IMR-90 (cell line): ENCODE results near the gene PRPF6. TPM values are rescaled to one million over a fixed set of nuclear protein-coding genes. Genes with fewer than 3 reads are reported as not detected.

Source experiments
- ATAC-seq: fragments of 200-7000 bp; cut with Tn5 transposase; 2 replicates; pipeline ENCODE4 v1.9.1; 2020; ENCODE audit warnings: low read depth, mild to moderate bottlenecking, moderate library complexity
- BruUV-seq: library from RNA; stranded (reverse); fragments of 400-500 nt; replicated peaks from 2 replicates; lab custom pipeline; 2021; lab: Mats Ljungman, UMichigan
- CTCF ChIA-PET: fragments of 300-600 bp; formaldehyde crosslinking; extraction: SDS; loops from one replicate; lab custom pipeline; 2021; ENCODE audit warnings: antibody characterized with exemption; lab: Yijun Ruan, JAX
- POLR2A ChIA-PET: fragments of 300-600 bp; sonication (Branson Sonifier 250); formaldehyde crosslinking; loops from one replicate; lab custom pipeline; 2022; ENCODE audit warnings: antibody characterized with exemption; ENCODE audit not compliant: unreplicated experiment; lab: Charles Lee
- DNase-seq: peaks from one replicate; pipeline ENCODE4 v3.0.0; 2013
- H2AFZ ChIP-seq: replicated peaks from 2 replicates; pipeline ENCODE3; 2013; ENCODE audit warnings: low read length, mild to moderate bottlenecking; ENCODE audit not compliant: poor library complexity
- H2AK5ac ChIP-seq: 2 replicates; pipeline ENCODE4 v1.6.1; 2013; ENCODE audit warnings: low read depth, low read length, inconsistent platforms
- H2AK9ac ChIP-seq: replicated peaks from 2 replicates; pipeline ENCODE3; 2013; ENCODE audit warnings: mild to moderate bottlenecking, low read depth, low read length, moderate library complexity; ENCODE audit not compliant: poor library complexity
- H2BK120ac ChIP-seq: 2 replicates; pipeline ENCODE4 v1.6.1; 2013; ENCODE audit warnings: low read depth, low read length, inconsistent platforms
- H2BK15ac ChIP-seq: 3 replicates; pipeline ENCODE4 v1.6.1; 2013; ENCODE audit warnings: low read depth, low read length, inconsistent platforms
- H2BK20ac ChIP-seq: 2 replicates; pipeline ENCODE4 v1.6.1; 2013; ENCODE audit warnings: low read depth, mild to moderate bottlenecking, inconsistent platforms, low read length, moderate library complexity
- H2BK5ac ChIP-seq: 2 replicates; pipeline ENCODE4 v1.6.1; 2013; ENCODE audit warnings: mild to moderate bottlenecking, low read depth, low read length, inconsistent platforms; ENCODE audit not compliant: poor library complexity, severe bottlenecking
- H3K14ac ChIP-seq: replicated peaks from 2 replicates; pipeline ENCODE4 v1.6.1; 2013; ENCODE audit warnings: low read depth, low read length, inconsistent platforms
- H3K18ac ChIP-seq: 2 replicates; pipeline ENCODE4 v1.6.1; 2013; ENCODE audit warnings: low read depth, low read length, control low read depth
- H3K23ac ChIP-seq: 2 replicates; pipeline ENCODE4 v1.6.1; 2013; ENCODE audit warnings: low read depth, low read length, inconsistent platforms
- H3K27ac ChIP-seq: 2 replicates; pipeline ENCODE4 v1.5.1; 2013; ENCODE audit warnings: mild to moderate bottlenecking, control low read depth, low read length; ENCODE audit not compliant: insufficient read depth
- H3K27me3 ChIP-seq: 2 replicates; pipeline ENCODE4 v1.6.1; 2013; ENCODE audit warnings: low read length; ENCODE audit not compliant: control insufficient read depth, insufficient read depth
- H3K36me3 ChIP-seq: 2 replicates; pipeline ENCODE4 v1.6.1; 2013; ENCODE audit warnings: low read length, mixed read lengths; ENCODE audit not compliant: control insufficient read depth, insufficient read depth
- H3K4ac ChIP-seq: 2 replicates; pipeline ENCODE4 v1.6.1; 2013; ENCODE audit warnings: low read depth, low read length, inconsistent platforms
- H3K4me1 ChIP-seq: 2 replicates; pipeline ENCODE4 v1.6.1; 2013; ENCODE audit warnings: low read length, mixed read lengths; ENCODE audit not compliant: control insufficient read depth, insufficient read depth
- H3K4me2 ChIP-seq: 2 replicates; pipeline ENCODE4 v1.6.1; 2013; ENCODE audit warnings: low read depth, mild to moderate bottlenecking, control low read depth, low read length, moderate library complexity
- H3K4me3 ChIP-seq: 2 replicates; pipeline ENCODE4 v1.5.1; 2013; ENCODE audit warnings: low read depth, mild to moderate bottlenecking, control low read depth, low read length, moderate library complexity; ENCODE audit not compliant: insufficient read depth
- H3K56ac ChIP-seq: 2 replicates; pipeline ENCODE4 v1.6.1; 2013; ENCODE audit warnings: low read length, inconsistent platforms; ENCODE audit not compliant: insufficient read depth; ENCODE audit errors: extremely low read depth
- H3K79me1 ChIP-seq, 2 experiments: 2 replicates each; pipeline ENCODE4 v1.6.1; 2013; ENCODE audit warnings: low read length in 2 of 2, inconsistent platforms in 1 of 2, low read depth in 1 of 2
- H3K9ac ChIP-seq: 2 replicates; pipeline ENCODE4 v1.6.1; 2013; ENCODE audit warnings: low read depth, low read length, control low read depth
- H3K9me1 ChIP-seq: 2 replicates; pipeline ENCODE4 v1.6.1; 2013; ENCODE audit warnings: low read length, inconsistent platforms; ENCODE audit not compliant: insufficient read depth
- H3K9me3 ChIP-seq: 2 replicates; pipeline ENCODE4 v1.6.1; 2013; ENCODE audit warnings: low read length; ENCODE audit not compliant: control insufficient read depth, insufficient read depth
- H4K20me1 ChIP-seq: 2 replicates; pipeline ENCODE4 v1.6.1; 2013; ENCODE audit warnings: low read length, inconsistent platforms; ENCODE audit not compliant: insufficient read depth
- H4K5ac ChIP-seq: 2 replicates; pipeline ENCODE4 v1.6.1; 2013; ENCODE audit warnings: mild to moderate bottlenecking, low read depth, low read length, control low read depth
- H4K8ac ChIP-seq, 2 experiments: 2 replicates each; pipeline ENCODE4 v1.6.1; 2013; ENCODE audit warnings: low read depth in 2 of 2, low read length in 2 of 2, control low read depth in 1 of 2, inconsistent platforms in 1 of 2
- H4K91ac ChIP-seq: 2 replicates; pipeline ENCODE4 v1.6.1; 2013; ENCODE audit warnings: low read depth, low read length, inconsistent platforms; ENCODE audit not compliant: insufficient read depth
- CHD1 ChIP-seq: IDR thresholded peaks from 2 replicates; pipeline ENCODE4 v1.6.1; 2012; ENCODE audit warnings: low read depth, low read length, improper control_type of control experiment
- MAFK ChIP-seq: IDR thresholded peaks from 2 replicates; pipeline ENCODE4 v1.6.1; 2012; ENCODE audit warnings: low read depth, low read length, improper control_type of control experiment
- MXI1 ChIP-seq: IDR thresholded peaks from 2 replicates; pipeline ENCODE4 v1.6.1; 2012; ENCODE audit warnings: low read depth, mild to moderate bottlenecking, low read length, moderate library complexity, borderline replicate concordance
- NFE2L2 ChIP-seq: fragments of 150-350 bp; IDR thresholded peaks from 2 replicates; pipeline ENCODE4 v1.6.1; 2016; ENCODE audit warnings: low read depth, mild to moderate bottlenecking, low read length
- POLR2A ChIP-seq: IDR thresholded peaks from 2 replicates; pipeline ENCODE4 v1.6.1; 2012; ENCODE audit warnings: mild to moderate bottlenecking, low read depth, low read length
- RAD21 ChIP-seq: IDR thresholded peaks from 2 replicates; pipeline ENCODE4 v1.6.1; 2012; ENCODE audit warnings: low read length, improper control_type of control experiment
- WGBS, 2 experiments: methylation state at CpG; one replicate each; pipeline versions ENCODE4 v1.1.5 to v1.1.7; 2013; ENCODE audit warnings: missing lambda C conversion rate in 2 of 2; ENCODE audit not compliant: insufficient read length in 1 of 2; ENCODE audit errors: extremely low coverage in 2 of 2; 5-methylcytosine and 5-hydroxymethylcytosine counted together
- dilution Hi-C: fragments of 300-500 bp; cut with HindIII; formaldehyde crosslinking; loops from one replicate; pipeline ENCODE4 v1.14.3; 2018; ENCODE audit warnings: low sequenced_read_pairs; ENCODE audit not compliant: unreplicated experiment
- in situ Hi-C: fragments of 300-500 bp; cut with MboI; formaldehyde crosslinking; loops from 3 replicates; pipeline ENCODE4 v1.14.3; 2019; ENCODE audit warnings: low sequenced_read_pairs, inconsistent platforms, mixed read lengths
- intact Hi-C: fragments of 100-400 bp; cut with micrococcal nuclease; formaldehyde crosslinking; loops from 2 replicates; pipeline ENCODE4 v1.10.0; 2022
- polyA plus RNA-seq, 3 experiments: library from polyadenylated mRNA; depleted of rRNA; stranded (reverse); fragments of >200 nt; gene quantifications; 2 replicates each; pipeline ENCODE4 v1.2.3, GENCODE V29; 2012; ENCODE audit warnings: low replicate concordance in 1 of 3
- total RNA-seq: library from RNA; depleted of rRNA; stranded (reverse); fragments of >200 nt; gene quantifications from 2 replicates; pipeline ENCODE4 v1.2.3, GENCODE V29; 2012
- TF ChIP-seq, protein P1 (sequence below): fragments of 150-350 bp; IDR thresholded peaks from 2 replicates; pipeline ENCODE4 v1.6.1; 2016; ENCODE audit warnings: low read depth, mild to moderate bottlenecking, low read length, moderate library complexity, borderline replicate concordance
- TF ChIP-seq, protein P2 (sequence below): fragments of 150-350 bp; IDR thresholded peaks from 2 replicates; pipeline ENCODE4 v1.6.1; 2017; ENCODE audit warnings: mild to moderate bottlenecking, antibody characterized with exemption, low read length, low read depth

Gene PRPF6
- total and polyA plus RNA-seq, 2 of the 4 experiments (the other 2 are of a cell fraction) = 43.5 to 71.3 TPM

DNA sequence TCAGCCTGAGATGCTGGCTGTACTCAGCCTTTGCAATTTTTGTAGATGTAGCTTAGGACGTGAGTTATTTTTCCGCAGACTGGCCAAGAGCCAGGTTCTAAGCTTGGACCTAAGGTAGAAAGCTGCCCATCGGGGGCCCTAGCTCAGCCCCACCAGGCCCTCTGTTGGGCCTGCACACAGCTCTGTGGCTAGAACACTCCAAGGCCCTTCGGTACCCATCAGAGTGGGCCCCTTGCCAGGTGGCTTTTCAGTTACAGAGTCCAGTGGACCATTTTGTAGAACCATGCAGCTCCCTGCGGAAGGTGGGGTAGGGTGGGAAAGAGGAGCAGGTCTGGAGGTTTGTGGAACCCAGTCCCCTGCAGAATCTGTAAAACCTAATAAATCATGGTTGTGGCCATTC is 47.3 kb upstream of the PRPF6 start:
- BruUV-seq = TSS peak; percentile 52
- Histone ChIP-seq H4K91ac (no peak overlapping the region), H3K27ac (no peak overlapping the region), H3K18ac (no peak overlapping the region), H3K23ac (no peak overlapping the region), H3K36me3 (peaks cover 63% of the 10 kb centered on the region), H3K56ac (no peak overlapping the region), H3K79me1 (peaks cover 34 to 45% of the 10 kb centered on the region in 2 experiments), H3K14ac (no peak overlapping the region), H4K5ac (no peak overlapping the region), H3K4me1 (no peaks in the 10 kb centered on the region), H3K4ac (no peak overlapping the region), H3K27me3 (no peaks in the 10 kb centered on the region), H2AK9ac (no peak overlapping the region), H2BK120ac (no peak overlapping the region), H3K9me1 (peaks cover 12% of the 10 kb centered on the region; the same call in 1 of the 2 replicates), H2AFZ (no peak overlapping the region), H4K8ac (no peak overlapping the region), H3K9ac (no peak overlapping the region), H2BK5ac (no peak overlapping the region), H3K4me2 (no peak overlapping the region), H2BK15ac (no peak overlapping the region), H3K9me3 (no peaks in the 10 kb centered on the region), H2BK20ac (no peak overlapping the region), H2AK5ac (no peak overlapping the region), H3K4me3 (no peak overlapping the region), H4K20me1 (peaks cover 51% of the 10 kb centered on the region)
- CTCF ChIA-PET = no interaction called here
- POLR2A ChIA-PET = no interaction called here
- DNase-seq (no peak), ATAC-seq (no peak)
- TF ChIP-seq CHD1 = no peak
- TF ChIP-seq NFE2L2 = no peak
- TF ChIP-seq POLR2A = no peak
- TF ChIP-seq, protein P1, sequence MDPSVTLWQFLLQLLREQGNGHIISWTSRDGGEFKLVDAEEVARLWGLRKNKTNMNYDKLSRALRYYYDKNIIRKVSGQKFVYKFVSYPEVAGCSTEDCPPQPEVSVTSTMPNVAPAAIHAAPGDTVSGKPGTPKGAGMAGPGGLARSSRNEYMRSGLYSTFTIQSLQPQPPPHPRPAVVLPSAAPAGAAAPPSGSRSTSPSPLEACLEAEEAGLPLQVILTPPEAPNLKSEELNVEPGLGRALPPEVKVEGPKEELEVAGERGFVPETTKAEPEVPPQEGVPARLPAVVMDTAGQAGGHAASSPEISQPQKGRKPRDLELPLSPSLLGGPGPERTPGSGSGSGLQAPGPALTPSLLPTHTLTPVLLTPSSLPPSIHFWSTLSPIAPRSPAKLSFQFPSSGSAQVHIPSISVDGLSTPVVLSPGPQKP = no peak
- TF ChIP-seq MXI1 = no peak
- TF ChIP-seq, protein P2, sequence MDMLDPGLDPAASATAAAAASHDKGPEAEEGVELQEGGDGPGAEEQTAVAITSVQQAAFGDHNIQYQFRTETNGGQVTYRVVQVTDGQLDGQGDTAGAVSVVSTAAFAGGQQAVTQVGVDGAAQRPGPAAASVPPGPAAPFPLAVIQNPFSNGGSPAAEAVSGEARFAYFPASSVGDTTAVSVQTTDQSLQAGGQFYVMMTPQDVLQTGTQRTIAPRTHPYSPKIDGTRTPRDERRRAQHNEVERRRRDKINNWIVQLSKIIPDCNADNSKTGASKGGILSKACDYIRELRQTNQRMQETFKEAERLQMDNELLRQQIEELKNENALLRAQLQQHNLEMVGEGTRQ = no peak
- no peak for TF ChIP-seq MAFK
- TF ChIP-seq RAD21 = no peak
- dilution Hi-C loops = no loop called here
- intact Hi-C loops = no loop called here
- WGBS, 2 experiments = 83% methylated on average over 3 of the region's 5 CpGs; no CpG with 5 or more reads in 1 of the 2 experiments
- in situ Hi-C loops = no loop called here
